Measurements from ENCODE around the gene MID2. TPM values are rescaled to one million over a fixed set of nuclear protein-coding genes. Genes with fewer than 3 reads are reported as not detected.
"Not testable (repeated sequence)": the region's sequence is repeated elsewhere in the genome, so short reads cannot be mapped to it uniquely, and the experiment has no call there.

The MID2 gene
- total RNA-seq, 1 donor from 2014 or later = 12.6 TPM

DNA sequence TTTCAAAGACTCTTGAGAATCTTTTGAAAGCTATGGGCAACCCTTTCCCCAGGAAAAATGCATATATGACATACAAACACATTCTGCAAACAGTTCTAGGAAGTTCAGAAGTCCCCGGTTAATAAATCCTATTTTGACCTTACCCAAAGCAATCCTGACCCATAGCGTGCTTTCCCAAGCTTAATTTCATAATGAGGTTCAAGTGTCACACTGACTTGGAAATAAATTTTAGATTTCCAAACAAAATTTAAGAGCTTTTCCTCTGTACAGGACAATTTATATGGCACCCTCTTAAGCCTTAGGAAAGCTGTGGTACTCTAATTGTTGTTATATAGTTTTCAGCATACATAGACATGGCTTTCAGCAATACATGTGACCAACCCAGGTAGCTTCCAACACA is 11.3 kb downstream of the MID2 start:
- FAIRE-seq = no peak
- DNase-seq (ENCODE audit: low spot score in 2 of 2) = no peak

DNA sequence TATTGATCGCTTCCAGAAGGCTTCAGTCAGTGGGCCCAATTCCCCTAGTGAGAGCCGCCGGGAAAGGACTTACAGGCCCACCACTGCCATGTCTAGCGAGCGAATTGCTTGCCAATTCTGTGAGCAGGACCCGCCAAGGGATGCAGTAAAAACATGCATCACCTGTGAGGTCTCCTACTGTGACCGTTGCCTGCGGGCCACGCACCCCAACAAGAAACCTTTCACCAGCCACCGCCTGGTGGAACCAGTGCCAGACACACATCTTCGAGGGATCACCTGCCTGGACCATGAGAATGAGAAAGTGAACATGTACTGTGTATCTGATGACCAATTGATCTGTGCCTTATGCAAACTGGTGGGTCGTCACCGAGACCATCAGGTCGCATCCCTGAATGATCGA is 15.3 kb downstream of the MID2 start:
- FAIRE-seq (no peak), DNase-seq (ENCODE audit: low spot score in 2 of 2) (no peak)

DNA sequence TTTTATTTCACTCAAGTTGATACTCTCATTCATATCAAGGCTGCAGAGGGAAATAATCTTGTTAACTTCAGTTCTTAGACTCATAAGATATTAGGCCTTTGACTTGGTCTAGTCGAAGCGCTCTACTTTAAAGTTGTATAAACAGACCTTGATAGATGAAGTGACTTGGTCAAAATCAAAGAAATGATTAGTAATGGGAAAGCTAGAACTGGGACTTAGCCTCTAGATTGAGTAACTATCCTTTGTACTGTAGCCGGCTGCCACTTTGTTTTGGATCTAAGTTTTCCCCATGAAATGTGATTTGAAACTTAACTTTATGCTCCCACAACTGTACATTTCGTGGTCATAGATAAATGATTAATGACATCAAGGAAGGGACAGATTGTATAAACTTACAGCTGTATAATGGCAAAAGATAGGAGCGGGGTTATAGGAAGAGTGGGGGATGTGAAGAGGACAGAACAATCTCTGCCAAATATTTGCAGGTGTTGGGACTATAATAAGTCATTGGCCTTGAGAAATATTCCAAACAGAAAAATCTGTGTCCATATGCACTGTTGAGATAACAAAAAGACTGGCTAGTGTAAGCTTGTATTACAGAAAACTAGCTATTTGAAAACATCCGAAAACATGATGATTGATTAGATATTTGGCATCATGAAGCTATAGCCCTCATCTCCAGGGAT is 17.2 kb downstream of the MID2 start:
- no peak for FAIRE-seq
- no peak for DNase-seq (ENCODE audit: low spot score in 2 of 2)

DNA sequence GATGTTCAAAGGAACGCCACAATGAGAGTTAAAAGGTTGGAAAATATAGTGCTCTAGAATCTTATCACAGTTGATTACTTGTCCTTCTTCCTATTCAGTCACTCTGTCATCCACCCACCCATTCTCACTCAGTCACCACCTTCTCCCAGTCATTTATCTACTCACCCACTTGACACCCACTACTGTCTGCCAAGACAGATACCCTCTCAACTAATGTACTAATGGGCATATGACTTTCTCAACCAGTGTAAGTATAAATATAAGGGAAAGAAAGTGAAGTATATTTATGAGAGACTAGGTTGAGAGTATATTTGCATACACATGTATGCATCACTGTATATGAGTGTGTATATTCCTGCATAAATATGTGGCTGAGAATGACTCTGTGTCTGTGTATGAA is 20.0 kb downstream of the MID2 start:
- DNase-seq (ENCODE audit: low spot score in 2 of 2) = no peak
- FAIRE-seq = no peak

DNA sequence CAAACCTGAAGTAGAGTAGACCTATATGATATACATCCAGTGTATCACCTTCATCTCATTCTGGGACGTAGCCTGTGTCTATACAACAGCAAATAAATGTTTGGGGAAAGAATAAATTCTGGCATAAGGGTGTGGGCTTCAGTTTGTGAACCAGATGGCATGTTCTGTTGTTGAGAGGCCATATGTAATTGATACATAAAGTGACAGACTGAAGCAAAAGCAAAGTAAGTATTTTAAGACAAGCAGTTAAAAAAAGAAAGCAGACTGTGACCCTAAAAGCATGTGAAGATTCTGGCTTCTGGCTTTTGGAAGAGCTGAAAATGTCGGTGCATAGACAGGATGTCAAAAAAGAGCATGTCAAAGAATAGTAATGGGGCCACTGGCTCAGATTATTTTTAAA is 22.9 kb downstream of the MID2 start:
- no peak for FAIRE-seq
- no peak for DNase-seq (ENCODE audit: low spot score in 2 of 2)

DNA sequence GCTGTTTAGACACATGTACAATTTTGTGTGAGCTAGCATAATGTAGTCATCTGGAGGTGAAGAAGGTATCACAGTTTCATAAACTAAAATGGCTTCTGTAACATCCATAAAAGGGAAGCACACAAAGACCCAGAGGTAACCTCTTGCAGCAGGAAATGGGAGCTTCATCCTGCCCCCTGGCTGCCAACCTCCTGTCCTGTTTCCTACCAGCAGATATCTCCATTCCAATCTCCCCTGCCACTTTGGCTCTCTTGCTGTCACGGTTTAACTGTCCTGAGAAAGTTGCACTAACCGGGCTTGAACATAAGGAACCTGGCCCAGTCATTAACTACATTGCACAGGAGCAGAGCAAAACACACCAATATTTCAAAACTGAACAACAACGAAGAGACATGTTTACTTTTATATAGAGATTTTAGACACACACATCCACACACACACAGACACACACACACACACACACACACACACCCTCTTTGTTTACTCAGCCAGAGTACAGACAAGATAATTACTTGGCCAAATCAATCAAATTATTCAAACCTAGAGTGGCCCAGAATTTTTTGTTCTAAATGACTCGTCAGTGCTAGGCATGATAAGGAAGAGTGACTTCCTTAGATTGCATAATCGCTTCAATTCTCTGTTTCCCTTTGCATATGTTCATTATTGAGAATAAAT is 24.2 kb downstream of the MID2 start:
- DNase-seq (ENCODE audit: low spot score in 2 of 2) = no peak
- no peak for FAIRE-seq

DNA sequence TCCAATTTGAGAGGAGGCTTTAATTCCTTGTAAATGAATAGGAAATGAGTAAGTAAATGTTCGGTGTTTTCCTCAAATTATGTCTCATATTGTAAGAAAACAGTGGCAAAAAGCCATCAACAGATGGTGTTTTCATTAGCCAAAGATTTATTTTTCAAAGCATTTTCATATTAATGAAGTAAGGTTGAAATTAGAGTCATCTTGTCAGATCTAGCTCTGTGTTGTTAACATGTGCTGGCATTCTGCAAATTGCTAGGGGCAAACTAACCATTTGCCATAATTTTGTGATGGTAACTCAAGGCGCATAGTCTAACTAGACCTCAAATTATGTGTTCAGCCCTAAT is 24.7 kb downstream of the MID2 start:
- no peak for FAIRE-seq
- no peak for DNase-seq (ENCODE audit: low spot score in 2 of 2)

DNA sequence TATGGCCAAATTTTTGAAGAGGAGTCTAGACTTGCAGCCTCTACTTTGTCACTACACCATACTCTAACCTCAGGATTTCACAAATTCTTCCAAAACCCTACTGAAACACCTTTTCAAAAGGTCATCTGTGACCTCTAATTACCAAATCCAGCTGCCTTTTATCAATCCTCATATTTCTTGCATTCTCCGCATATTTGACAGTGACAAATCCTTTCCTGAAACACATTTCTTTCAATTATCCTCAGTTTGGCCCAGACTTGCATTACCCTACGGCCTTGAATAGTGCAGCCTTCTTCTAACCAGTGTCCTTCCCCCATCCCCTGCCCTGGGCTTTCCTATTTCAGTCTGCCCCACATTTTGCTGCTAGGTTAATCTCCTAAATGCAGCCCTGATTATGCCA is 25.5 kb downstream of the MID2 start:
- FAIRE-seq = no peak
- DNase-seq (ENCODE audit: low spot score in 2 of 2) = no peak

DNA sequence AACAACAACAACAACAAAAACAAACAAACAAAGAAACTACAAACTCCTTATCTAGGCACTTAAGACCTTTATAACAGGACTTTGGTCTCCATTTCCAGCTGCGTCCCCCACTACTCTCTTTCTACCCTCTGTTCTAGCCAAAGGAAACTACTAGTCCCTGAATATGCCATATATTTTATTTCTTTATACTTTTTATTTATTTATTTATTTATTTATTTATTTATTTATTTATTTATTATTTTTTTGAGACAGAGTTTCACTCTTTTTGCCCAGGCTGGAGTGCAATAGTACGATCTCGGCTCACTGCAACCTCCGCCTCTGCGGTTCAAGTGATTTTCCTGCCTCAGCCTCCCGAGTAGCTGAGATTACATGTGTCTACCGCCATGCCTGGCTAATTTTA is 26.0 kb downstream of the MID2 start:
- FAIRE-seq; DNase-seq (ENCODE audit: low spot score in 2 of 2): not testable (repeated sequence)

DNA sequence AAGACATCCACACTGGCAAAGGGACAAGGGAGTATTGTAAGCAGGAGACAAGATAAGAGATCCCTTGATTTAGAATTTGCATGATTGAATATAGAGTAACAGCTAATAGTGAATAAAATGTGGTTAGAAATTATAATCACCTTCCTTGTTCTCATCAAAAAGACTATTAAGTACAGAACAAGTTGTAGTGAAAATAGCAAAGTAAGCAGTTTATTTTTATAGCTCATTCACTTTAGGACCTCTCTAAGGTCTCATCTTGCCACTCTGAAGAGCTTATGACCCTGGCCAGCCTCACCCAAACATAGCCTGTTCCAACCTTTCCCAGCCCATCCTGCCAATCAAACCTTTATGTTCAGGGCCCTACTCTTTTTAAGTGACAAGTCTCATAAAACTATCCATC is 30.6 kb downstream of the MID2 start:
- no peak for FAIRE-seq
- no peak for DNase-seq (ENCODE audit: low spot score in 2 of 2)

DNA sequence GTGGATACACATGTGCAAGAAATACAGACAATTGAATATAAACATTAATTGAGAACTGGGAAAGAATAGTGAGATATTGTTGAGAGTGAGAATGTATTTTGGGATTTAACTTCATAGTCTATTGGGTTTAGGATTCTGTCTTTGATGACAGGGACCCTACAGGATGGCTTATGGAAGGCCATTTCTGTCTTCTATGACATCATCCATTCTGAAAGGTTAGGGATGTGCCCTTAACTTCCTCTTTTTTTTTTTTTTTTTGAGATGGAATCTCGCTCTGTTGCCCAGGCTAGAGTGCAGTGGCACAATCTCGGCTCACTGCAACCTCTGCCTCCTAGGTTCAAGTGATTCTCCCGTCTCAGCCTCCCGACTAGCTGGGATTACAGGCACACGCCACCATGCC is 31.4 kb downstream of the MID2 start:
- FAIRE-seq; DNase-seq (ENCODE audit: low spot score in 2 of 2): not testable (repeated sequence)

DNA sequence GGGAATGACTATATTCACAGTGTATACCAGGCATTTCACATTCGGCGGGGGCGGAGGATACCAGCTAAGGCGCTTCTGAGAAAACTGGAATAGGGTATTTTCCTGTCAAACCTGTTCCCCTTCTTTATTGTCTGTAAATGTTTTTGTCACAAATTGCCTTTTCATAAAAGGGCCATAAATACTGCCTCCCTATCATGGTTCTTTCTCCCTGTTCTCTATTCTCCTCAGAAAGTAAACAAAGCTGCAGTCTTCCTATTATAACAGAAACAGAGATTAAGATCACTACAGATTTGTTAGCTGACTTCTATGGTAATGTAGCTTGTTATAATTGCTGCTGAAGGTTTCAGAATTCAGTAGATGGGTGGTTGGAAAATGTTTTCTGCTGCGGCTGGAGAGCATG is 32.2 kb downstream of the MID2 start:
- no peak for FAIRE-seq

DNA sequence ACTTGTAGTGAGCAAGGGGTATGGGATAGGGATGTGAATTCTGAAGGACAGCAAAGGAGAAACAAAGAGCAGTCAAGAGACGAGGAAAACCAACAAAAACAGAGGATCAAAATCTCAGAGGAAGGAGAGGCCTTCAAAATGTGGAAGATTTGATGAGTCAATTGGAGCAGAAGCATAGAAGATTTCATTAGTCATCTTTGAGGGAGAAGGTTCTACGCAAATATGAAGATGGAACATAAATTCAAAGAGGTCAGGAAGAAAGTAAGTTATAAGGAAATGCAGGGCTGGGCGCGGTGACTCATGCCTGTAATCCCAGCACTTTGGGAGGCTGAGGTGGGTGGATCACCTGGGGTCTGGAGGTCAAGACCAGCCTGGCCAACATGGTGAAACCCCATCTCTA is 35.4 kb downstream of the MID2 start:
- DNase-seq (ENCODE audit: low spot score in 2 of 2) = no peak
- no peak for FAIRE-seq

More for the DNA sequence above, 32.2 kb downstream of the MID2 start:
- no peak for DNase-seq (ENCODE audit: low spot score in 2 of 2)

DNA sequence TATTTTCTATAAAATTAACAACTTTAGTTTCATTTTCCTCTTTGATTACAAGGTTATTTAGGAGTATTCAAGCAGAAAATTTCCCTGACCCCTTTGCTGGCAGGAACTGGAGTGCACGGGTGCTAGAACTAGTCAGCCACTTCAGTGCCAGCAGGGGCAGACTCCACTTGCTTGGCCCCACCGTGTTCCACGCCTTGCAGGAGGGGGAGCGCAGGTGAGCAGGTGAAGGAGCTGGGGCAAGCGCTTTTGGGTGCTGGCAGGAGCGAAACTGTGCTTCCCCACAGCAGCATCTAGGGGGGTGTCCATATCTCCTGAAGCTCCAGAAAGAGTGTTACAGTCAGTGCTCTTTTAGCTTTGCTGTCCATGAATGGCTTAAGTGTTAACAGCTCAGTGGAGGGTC is 45.5 kb downstream of the MID2 start:
- FAIRE-seq = no peak

DNA sequence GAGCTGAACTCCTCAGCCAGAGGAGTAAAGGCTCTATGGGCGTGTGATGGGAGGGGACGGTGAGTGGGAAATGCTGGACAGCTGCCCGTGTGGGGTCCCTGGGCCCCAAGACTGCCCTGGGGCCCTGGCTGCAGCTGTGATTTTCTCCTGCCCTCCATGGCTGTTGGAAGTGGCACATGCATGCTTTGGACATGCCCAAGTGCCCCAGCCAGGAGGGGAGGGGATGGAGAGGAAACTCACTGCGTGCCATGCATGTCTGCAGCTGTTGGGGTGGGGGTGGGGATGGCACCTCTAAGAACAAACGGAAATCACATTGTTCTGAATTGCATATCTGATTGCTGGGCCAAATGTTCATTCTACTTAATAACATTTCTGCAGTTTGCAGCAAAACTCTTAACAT is 52.4 kb downstream of the MID2 start:
- FAIRE-seq (no peak), DNase-seq (ENCODE audit: low spot score in 2 of 2) (no peak)

More for the DNA sequence above, 45.5 kb downstream of the MID2 start:
- DNase-seq (ENCODE audit: low spot score in 2 of 2) = no peak

DNA sequence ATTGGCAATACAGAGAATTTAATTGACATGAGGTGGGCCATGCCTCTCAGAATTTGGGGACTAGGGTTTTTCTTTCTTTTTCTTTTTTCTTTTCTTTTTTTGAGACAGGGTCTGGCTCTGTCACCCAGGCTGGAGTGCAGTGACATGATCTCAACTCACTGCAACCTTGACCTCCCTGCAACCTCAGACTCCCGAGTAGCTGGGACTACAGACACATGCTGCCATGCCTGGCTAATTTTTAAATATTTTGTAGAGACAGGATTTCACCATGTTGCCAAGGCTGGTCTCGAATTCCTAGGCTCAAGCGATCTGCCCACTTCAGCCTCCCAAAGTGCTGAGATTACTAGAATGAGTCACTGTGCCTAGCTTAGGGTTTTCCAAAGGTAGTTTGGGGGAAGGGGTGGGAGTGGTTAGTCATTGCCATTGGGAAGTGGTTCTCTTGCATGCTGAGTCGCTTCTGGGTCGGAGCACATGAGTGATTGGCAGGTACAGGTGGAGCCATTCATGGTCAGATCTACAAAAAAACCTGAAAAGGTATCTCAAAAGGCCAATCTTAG is 54.5 kb downstream of the MID2 start:
- no peak for DNase-seq (ENCODE audit: low spot score in 2 of 2)
- FAIRE-seq = no peak

DNA sequence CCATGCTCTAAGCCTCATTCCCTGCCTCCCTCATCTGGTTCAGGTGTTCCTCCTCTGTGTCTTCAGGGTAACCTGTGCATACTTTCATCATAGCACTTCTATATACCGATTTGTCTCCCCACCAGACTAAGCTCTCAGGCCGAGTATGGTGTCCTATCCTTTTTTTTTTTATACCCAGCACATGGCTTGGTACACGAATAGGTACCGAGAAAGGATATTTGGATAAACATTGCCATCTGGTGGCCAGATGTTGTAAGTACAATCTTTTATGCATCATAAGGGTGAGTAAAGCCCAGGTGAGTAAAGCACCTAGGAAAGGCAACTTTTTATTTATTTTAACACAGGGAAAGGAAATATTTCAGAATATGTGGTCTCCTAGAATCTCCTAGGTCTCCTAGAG is 68.4 kb downstream of the MID2 start:
- no peak for FAIRE-seq

DNA sequence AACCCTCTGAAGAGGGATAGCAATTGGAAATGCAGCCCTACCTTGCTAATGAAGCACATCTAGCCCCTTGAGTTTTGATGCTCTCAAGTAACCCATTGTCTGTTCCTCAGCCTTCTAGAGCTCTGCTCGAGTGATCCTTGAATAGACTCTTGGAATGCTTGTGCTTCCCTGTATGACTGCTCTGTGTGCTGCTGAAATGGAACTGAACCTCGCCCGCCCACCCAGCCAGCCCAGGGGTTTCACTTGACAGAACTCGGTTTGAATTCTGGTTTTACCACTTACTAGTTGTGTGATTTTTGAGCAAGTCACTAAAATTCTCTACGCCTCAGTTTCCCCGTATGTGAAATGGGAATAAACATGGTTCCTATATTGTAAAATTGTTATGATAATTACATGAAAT is 77.1 kb downstream of the MID2 start:
- FAIRE-seq (no peak), DNase-seq (ENCODE audit: low spot score in 2 of 2) (no peak)

More for the DNA sequence above, 68.4 kb downstream of the MID2 start:
- DNase-seq (ENCODE audit: low spot score in 2 of 2) = peak; percentile 1 to 4

DNA sequence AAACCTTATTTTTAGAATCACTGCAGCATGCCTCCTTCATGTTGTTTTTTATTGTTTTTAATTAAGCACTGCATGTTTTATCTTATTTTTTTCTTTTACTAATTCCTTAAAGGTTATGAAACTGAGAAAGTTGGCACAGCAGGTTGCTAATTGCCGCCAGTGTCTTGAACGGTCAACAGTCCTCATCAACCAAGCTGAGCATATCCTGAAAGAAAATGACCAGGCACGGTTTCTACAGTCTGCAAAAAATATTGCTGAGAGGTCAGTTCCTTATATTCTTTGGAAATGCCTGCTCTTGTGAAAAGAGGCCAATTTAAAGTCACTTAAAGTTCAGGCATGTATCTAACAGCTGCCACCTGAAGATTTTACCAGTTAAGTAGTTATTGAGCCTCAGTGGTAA is 79.7 kb downstream of the MID2 start:
- FAIRE-seq (no peak), DNase-seq (ENCODE audit: low spot score in 2 of 2) (no peak)

DNA sequence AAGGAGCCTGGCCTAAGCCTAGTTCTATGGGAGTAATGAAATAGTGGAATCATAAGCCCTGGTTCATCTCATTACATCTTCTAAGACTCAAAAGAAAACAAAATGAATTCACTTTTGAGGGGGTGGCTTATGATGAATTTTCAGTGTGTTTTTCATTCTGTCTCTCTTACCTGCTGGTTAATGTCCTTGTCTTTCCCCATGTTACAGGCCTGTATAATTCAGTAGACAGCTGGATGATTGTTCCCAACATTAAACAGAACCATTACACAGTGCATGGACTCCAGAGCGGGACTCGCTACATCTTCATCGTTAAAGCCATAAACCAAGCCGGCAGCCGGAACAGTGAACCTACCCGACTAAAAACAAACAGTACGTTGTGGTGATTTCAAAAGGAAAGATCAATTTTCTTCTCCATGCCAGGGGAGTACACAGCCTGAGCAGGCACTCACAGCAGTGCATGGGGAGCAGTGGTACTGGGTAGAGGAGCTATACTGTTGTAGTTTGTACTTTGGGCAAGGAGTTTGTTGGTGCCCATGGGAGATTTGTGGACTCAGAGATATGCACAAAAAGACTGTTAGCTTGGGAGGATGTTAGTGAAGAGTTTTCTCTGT is 98.6 kb downstream of the MID2 start:
- DNase-seq (ENCODE audit: low spot score in 2 of 2) = no peak
- FAIRE-seq = no peak

DNA sequence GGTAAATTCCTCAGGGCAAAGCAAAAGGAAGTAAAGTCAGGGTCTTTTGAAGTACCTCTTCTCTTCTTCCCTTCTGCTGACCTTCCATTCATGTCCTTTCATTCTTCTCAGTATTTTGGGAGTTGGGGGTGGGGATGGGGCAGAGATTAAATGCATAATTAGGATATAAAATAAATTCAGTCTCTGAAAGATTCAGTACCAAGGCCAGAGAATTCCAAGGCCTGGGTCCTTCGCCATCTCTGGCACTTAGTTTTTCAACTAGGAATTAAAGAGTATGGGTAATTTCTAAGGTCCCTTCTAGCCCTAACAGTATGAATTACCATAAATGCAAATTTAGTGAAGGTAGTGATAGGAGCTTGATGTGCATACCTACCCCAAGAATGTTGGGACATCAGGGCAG is 108.6 kb downstream of the MID2 start:
- no peak for DNase-seq (ENCODE audit: low spot score in 2 of 2)
- no peak for FAIRE-seq

DNA sequence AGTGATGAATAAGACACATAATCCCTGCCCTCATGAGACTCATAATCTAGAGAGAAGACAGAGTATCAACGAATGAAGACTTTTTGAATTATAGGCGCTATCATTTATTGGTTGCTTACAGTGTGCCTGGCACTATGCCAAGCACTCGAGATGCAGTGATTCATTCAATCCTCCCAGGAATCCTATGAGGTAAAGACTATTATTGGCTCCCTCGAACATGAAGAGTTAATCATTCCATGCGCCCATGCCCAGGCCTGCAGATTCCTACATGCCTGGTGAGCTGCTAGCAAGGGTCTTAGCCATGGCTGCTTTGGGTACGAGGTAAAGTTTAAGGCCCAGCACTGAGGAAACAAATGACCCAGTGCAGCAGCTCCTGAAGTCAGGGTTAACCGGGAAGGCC is 109.5 kb downstream of the MID2 start:
- FAIRE-seq = no peak
- no peak for DNase-seq (ENCODE audit: low spot score in 2 of 2)

All from frontal cortex (tissue), 4 donors.